Uterus (tissue), 4 donors: ENCODE data around the gene BET1. TPM values are rescaled to one million over a fixed set of nuclear protein-coding genes. Genes with fewer than 3 reads are reported as not detected.

Experiments used
- DNase-seq, 2 donors: peaks; one replicate each; pipeline ENCODE4 v3.0.0-alpha.2; 2019 to 2020
- H3K27ac ChIP-seq, 2 donors: fragments of 200-600 bp; sonication (generic); 1 replicate in 1 of 2; 2 replicates in 1 of 2; pipeline ENCODE4 v1.5.1; 2016 to 2018
- H3K27me3 ChIP-seq, 2 donors: fragments of 200-600 bp; sonication (generic); one replicate each; pipeline ENCODE4 v1.5.1; 2018 to 2019; ENCODE audit warnings: control low read depth in 1 of 2
- H3K36me3 ChIP-seq, 2 donors: fragments of 200-600 bp; sonication (generic); one replicate each; pipeline ENCODE4 v1.5.1; 2019; ENCODE audit warnings: control low read depth in 1 of 2
- H3K4me1 ChIP-seq, 2 donors: fragments of 200-600 bp; sonication (generic); one replicate each; pipeline ENCODE4 v1.5.1; 2018 to 2019; ENCODE audit warnings: control low read depth in 1 of 2
- H3K4me3 ChIP-seq, 2 donors: fragments of 200-600 bp; sonication (generic); 1 replicate in 1 of 2; 2 replicates in 1 of 2; pipeline ENCODE4 v1.5.1; 2018 to 2019; ENCODE audit warnings: mild to moderate bottlenecking in 1 of 2
- H3K9me3 ChIP-seq, 2 donors: fragments of 200-600 bp; sonication (generic); one replicate each; pipeline ENCODE4 v1.5.1; 2019; ENCODE audit warnings: control low read depth in 1 of 2
- POLR2A ChIP-seq, 2 donors: fragments of 450-650 bp; IDR thresholded peaks; one replicate each; pipeline ENCODE4 v1.6.1; 2016; ENCODE audit warnings: antibody characterized with exemption in 2 of 2, mild to moderate bottlenecking in 1 of 2, moderate library complexity in 1 of 2
- intact Hi-C: fragments of 100-400 bp; cut with DNase I; formaldehyde crosslinking; loops from one replicate; pipeline ENCODE4 v1.15.1; 2023; ENCODE audit warnings: low total_unique reads
- total RNA-seq, 4 donors: library from RNA; depleted of rRNA in 3 of 4; stranded (reverse); fragments of >200 nt in 3 of 4; gene quantifications; one replicate each; pipeline versions ENCODE4 v1.1.0 to v1.2.4, GENCODE V29; 2014 to 2023
- TF ChIP-seq, protein P1 (sequence below), 4 experiments: fragments of 200-600 bp in 2 of 4; fragments of 450-650 bp in 2 of 4; sonication (generic) in 2 of 4; IDR thresholded peaks; one replicate each; pipeline ENCODE4 v1.5.1; 2016 to 2019; ENCODE audit warnings: antibody characterized with exemption in 4 of 4, mild to moderate bottlenecking in 2 of 4, moderate library complexity in 1 of 4
- donor health status: DM: yes; HTN: yes; CAD: no.

BET1 gene
- total RNA-seq, 4 donors from 2014 or later: 10.3 to 74.5 (median 18.6) TPM

GRCh38 chr7:93945083-93945482, 59.1 kb downstream of the BET1 start:
- intact Hi-C loops: no loop called here
- DNase-seq: no peak
- Histone ChIP-seq H3K27me3 (no peaks in the 10 kb centered on the region), H3K27ac (peak overlapping the region; percentile 6 to 61), H3K36me3 (no peaks in the 10 kb centered on the region), H3K4me1 (no peaks in the 10 kb centered on the region), H3K4me3 (no peak overlapping the region), H3K9me3 (no peaks in the 10 kb centered on the region)
- no peak for TF ChIP-seq POLR2A (IDR thresholded peaks at IDR 0.05)
- TF ChIP-seq, protein P1, sequence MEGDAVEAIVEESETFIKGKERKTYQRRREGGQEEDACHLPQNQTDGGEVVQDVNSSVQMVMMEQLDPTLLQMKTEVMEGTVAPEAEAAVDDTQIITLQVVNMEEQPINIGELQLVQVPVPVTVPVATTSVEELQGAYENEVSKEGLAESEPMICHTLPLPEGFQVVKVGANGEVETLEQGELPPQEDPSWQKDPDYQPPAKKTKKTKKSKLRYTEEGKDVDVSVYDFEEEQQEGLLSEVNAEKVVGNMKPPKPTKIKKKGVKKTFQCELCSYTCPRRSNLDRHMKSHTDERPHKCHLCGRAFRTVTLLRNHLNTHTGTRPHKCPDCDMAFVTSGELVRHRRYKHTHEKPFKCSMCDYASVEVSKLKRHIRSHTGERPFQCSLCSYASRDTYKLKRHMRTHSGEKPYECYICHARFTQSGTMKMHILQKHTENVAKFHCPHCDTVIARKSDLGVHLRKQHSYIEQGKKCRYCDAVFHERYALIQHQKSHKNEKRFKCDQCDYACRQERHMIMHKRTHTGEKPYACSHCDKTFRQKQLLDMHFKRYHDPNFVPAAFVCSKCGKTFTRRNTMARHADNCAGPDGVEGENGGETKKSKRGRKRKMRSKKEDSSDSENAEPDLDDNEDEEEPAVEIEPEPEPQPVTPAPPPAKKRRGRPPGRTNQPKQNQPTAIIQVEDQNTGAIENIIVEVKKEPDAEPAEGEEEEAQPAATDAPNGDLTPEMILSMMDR (IDR thresholded peaks at IDR 0.05): no peak

- H3K4me3 ChIP-seq: no peak overlapping the region
- no peaks in the 10 kb centered on the region for H3K27me3 ChIP-seq
- TF ChIP-seq, protein P1 (IDR thresholded peaks at IDR 0.05): no peak
- TF ChIP-seq POLR2A (IDR thresholded peaks at IDR 0.05): peak in 1 of 2 donors; percentile 28
- no peaks in the 10 kb centered on the region for H3K9me3 ChIP-seq
- intact Hi-C loops: no loop called here
- H3K36me3 ChIP-seq: no peaks in the 10 kb centered on the region
- H3K4me1 ChIP-seq: no peaks in the 10 kb centered on the region
- no peak for DNase-seq
- H3K27ac ChIP-seq: peak overlapping the region in 1 of 2 donors; percentile 61
Observed at GRCh38 chr7:93944673-93945072, 59.5 kb downstream of the BET1 start.

DNA sequence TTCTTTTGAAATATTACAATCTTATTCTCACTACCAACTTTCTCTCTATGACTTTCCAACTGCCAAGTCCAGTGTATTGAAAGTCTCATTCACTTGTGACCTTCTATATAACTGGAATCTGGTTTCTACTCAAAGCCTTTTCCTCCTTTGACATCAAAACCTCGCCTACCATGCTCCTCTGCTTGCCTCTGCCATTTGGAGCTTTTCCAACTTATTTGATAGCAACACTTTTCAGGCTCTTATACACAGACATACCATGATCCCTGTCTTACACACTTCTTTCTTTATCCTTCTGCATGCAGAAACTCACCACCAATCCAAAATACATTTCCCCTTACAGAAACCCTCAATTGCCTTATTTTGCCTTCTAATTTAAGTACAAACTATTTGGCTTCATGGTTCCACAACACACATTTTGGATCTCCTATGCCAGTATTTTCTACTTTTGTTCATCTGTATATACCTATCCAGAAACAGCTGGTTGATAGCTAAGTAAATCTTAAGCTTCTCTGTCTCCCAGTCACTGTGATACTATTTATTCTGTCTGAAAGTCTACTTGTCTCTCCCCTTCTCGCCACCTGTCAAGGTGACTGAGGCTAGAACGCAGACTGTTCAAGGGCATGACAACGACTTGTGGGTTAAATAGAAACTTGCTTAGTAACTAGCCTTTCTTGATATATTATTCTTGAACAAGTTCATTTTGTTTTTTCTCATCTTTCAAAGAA, 60.2 kb downstream of the BET1 start:
- Histone ChIP-seq H3K9me3 (no peaks in the 10 kb centered on the region), H3K4me1 (no peaks in the 10 kb centered on the region), H3K4me3 (no peak overlapping the region), H3K27me3 (no peaks in the 10 kb centered on the region), H3K36me3 (no peaks in the 10 kb centered on the region), H3K27ac (peak overlapping the region in 1 of 2 donors; percentile 61)
- intact Hi-C loops: no loop called here
- TF ChIP-seq, protein P1 (IDR thresholded peaks at IDR 0.05): no peak
- no peak for TF ChIP-seq POLR2A (IDR thresholded peaks at IDR 0.05)
- no peak for DNase-seq

Other genes with a start within 250 kb of the BET1 start
- 10 to 100 TPM in 2 of 4 donors, 1 to 10 TPM in 1, not detected in 1; 6.2 to 15.1 (median 10.5) TPM for gene TFPI2, start 113.6 kb downstream of the BET1 start, total RNA-seq
- not detected for gene GNGT1, start 97.8 kb downstream of the BET1 start, total RNA-seq
- gene GNG11, start 82.6 kb downstream of the BET1 start, total RNA-seq: 10 to 100 TPM; 33.0 to 75.9 (median 49.0) TPM